Panc1 (cell line): Measurements from ENCODE around the gene HCFC1R1. TPM values are rescaled to one million over a fixed set of nuclear protein-coding genes. Genes with fewer than 3 reads are reported as not detected.

Source experiments
- ATAC-seq: fragments of 200-7000 bp; cut with Tn5 transposase; 2 replicates; pipeline ENCODE4 v1.9.1; 2020; ENCODE audit warnings: mild to moderate bottlenecking, moderate library complexity
- BruUV-seq: library from RNA; stranded (reverse); fragments of 400-500 nt; replicated peaks from 2 replicates; lab custom pipeline; 2021; lab: Mats Ljungman, UMichigan
- CTCF ChIA-PET: fragments of 300-600 bp; sonication (Branson Sonifier 250); formaldehyde crosslinking; loops from one replicate; lab custom pipeline; 2022; ENCODE audit warnings: antibody characterized with exemption; lab: Charles Lee
- POLR2A ChIA-PET: fragments of 300-600 bp; sonication (Branson Sonifier 250); formaldehyde crosslinking; loops from one replicate; lab custom pipeline; 2022; ENCODE audit warnings: antibody characterized with exemption; lab: Charles Lee
- DNase-seq: peaks from one replicate; pipeline ENCODE4 v3.0.0-alpha.2; 2010; ENCODE audit warnings: low read depth, low spot score
- H3K27ac ChIP-seq: 2 replicates; pipeline ENCODE4 v1.5.1; 2011; ENCODE audit warnings: mild to moderate bottlenecking, low read length, inconsistent platforms
- H3K27me3 ChIP-seq: fragments of 200-500 bp; sonication (Bioruptor generic); 2 replicates; pipeline ENCODE4 v1.6.0; 2014; ENCODE audit warnings: low read length, inconsistent platforms; ENCODE audit not compliant: control insufficient read depth, insufficient read depth
- H3K36me3 ChIP-seq: fragments of 200-500 bp; sonication (Bioruptor generic); 2 replicates; pipeline ENCODE4 v1.5.1; 2014; ENCODE audit warnings: inconsistent platforms, mild to moderate bottlenecking, low read length, moderate library complexity; ENCODE audit not compliant: control insufficient read depth, insufficient read depth
- H3K4me1 ChIP-seq: 2 replicates; pipeline ENCODE4 v1.5.1; 2011; ENCODE audit warnings: inconsistent platforms, mild to moderate bottlenecking, low read length, moderate library complexity; ENCODE audit not compliant: control insufficient read depth, insufficient read depth
- H3K4me3 ChIP-seq, 2 experiments: 2 replicates each; pipeline ENCODE4 v1.5.1; 2011 to 2012; ENCODE audit warnings: low read depth in 2 of 2, low read length in 2 of 2, mild to moderate bottlenecking in 2 of 2, inconsistent platforms in 1 of 2, moderate library complexity in 1 of 2
- H3K9me3 ChIP-seq: fragments of 200-500 bp; sonication (Bioruptor generic); 2 replicates; pipeline ENCODE4 v1.5.1; 2014; ENCODE audit warnings: low read depth, mild to moderate bottlenecking, inconsistent platforms, low read length, moderate library complexity; ENCODE audit not compliant: control insufficient read depth, insufficient read depth
- POLR2AphosphoS5 ChIP-seq: IDR thresholded peaks from 2 replicates; pipeline ENCODE4 v1.6.1; 2012; ENCODE audit warnings: mild to moderate bottlenecking, low read depth, low read length, moderate library complexity
- SIN3A ChIP-seq: IDR thresholded peaks from 2 replicates; pipeline ENCODE4 v1.6.1; 2012; ENCODE audit warnings: low read depth, mild to moderate bottlenecking, low read length, moderate library complexity, borderline replicate concordance; ENCODE audit not compliant: insufficient read depth
- TCF7L2 ChIP-seq: IDR thresholded peaks from 2 replicates; pipeline ENCODE4 v1.6.1; 2011; ENCODE audit warnings: mild to moderate bottlenecking, low read depth, low read length, inconsistent platforms
- in situ Hi-C: cut with HindIII; loops from 2 replicates; pipeline ENCODE4 v1.10.0; 2016; ENCODE audit warnings: low sequenced_read_pairs, low pct_unique_long_range_greater_than_20kb
- intact Hi-C: fragments of 100-400 bp; cut with micrococcal nuclease; formaldehyde crosslinking; loops from one replicate; pipeline ENCODE4 v1.10.0; 2022; ENCODE audit not compliant: unreplicated experiment
- total RNA-seq: library from RNA; stranded (reverse); gene quantifications from one replicate; pipeline ENCODE4 v1.2.1, GENCODE V29; 2021; ENCODE audit not compliant: unreplicated experiment
- TF ChIP-seq, protein P1 (sequence below): fragments of 450-650 bp; IDR thresholded peaks from 2 replicates; pipeline ENCODE4 v1.5.1; 2017; ENCODE audit warnings: mild to moderate bottlenecking
- TF ChIP-seq, protein P2 (sequence below), 2 experiments: IDR thresholded peaks; 2 replicates each; pipeline ENCODE4 v1.6.1; 2011 to 2012; ENCODE audit warnings: low read depth in 2 of 2, control low read depth in 1 of 2, low read length in 1 of 2, mild to moderate bottlenecking in 1 of 2, moderate library complexity in 1 of 2; ENCODE audit not compliant: insufficient read depth in 1 of 2

The HCFC1R1 gene
- total RNA-seq, 1 experiment from 2014 or later: 67.3 TPM

DNA sequence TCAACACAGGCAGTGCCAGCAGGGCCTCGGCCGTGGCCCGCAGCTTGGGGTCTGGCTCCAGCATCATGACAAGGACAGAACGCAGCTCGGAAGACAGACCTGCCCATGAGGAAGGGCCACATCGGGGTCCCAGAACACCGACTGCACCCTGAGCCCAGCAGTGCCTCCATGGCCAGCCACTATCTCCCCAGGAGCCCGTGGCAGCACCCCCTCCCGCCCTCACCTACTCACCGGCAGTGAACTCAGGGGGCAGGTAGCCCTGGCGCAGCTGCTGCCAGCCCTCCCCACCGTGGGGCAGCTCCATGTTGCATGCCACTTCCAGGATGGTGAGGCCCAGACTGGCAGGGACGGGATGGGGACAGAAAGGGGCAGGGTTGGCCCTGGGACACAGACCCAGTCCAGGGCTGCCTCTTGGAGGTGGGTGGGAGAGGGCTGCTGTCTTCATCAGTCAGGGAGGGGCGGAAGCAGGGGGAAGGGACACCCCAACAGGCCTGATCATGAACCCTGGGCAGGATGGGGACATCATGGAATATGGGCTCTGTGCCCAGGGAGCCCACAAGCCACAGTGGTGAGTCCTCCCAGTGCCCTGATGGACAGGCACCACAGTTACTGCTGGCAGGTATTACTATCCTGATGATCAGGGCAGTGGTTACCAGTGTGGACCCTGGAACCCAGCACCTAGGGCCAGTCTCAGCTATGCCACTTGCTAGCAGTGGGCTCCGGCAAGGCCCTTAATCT lies 49.3 kb downstream of the HCFC1R1 start:
- CTCF ChIA-PET: no interaction called here

DNA sequence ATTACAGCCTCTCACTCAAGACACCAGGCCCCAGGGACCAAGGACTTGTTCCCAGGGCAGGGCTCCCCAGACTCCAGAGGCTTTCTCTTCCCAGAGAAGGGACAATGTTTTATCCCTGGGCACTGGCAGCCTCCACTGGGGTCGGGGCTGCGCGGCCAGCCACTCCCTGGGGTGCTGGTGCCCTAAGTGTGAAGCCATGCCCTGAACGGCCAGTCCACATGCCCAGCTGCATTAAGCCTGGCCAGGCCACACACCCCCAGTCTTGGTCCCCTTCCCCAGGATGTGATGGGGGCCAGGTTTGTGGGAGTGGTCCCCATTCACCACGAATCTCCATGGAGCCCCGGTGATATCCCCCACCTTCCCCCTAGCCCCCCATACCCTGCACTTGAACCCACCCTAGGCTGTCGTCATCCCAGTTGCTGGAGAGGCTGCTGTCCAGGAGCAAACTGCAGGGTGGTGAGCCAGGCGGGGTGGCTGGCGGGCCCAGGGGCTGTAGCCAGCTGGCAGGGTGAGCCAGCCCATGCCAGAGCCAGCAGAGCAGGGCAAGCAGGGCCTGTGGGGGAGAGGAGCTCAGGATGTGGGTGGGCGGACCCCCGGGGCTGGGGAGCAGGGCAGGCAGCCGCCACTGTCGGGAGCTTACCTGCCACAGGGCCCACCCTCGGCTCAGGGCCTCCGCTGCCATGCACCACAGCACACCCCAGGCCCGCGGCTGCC lies 50.0 kb downstream of the HCFC1R1 start:
- in situ Hi-C loops: no loop called here
- no peaks in the 10 kb centered on the region for H3K9me3 ChIP-seq
- ATAC-seq (no peak), DNase-seq (no peak)
- no peak for TF ChIP-seq SIN3A
- TF ChIP-seq TCF7L2: no peak
- TF ChIP-seq POLR2AphosphoS5: no peak
- TF ChIP-seq, protein P1, sequence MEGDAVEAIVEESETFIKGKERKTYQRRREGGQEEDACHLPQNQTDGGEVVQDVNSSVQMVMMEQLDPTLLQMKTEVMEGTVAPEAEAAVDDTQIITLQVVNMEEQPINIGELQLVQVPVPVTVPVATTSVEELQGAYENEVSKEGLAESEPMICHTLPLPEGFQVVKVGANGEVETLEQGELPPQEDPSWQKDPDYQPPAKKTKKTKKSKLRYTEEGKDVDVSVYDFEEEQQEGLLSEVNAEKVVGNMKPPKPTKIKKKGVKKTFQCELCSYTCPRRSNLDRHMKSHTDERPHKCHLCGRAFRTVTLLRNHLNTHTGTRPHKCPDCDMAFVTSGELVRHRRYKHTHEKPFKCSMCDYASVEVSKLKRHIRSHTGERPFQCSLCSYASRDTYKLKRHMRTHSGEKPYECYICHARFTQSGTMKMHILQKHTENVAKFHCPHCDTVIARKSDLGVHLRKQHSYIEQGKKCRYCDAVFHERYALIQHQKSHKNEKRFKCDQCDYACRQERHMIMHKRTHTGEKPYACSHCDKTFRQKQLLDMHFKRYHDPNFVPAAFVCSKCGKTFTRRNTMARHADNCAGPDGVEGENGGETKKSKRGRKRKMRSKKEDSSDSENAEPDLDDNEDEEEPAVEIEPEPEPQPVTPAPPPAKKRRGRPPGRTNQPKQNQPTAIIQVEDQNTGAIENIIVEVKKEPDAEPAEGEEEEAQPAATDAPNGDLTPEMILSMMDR: no peak
- TF ChIP-seq, protein P2, sequence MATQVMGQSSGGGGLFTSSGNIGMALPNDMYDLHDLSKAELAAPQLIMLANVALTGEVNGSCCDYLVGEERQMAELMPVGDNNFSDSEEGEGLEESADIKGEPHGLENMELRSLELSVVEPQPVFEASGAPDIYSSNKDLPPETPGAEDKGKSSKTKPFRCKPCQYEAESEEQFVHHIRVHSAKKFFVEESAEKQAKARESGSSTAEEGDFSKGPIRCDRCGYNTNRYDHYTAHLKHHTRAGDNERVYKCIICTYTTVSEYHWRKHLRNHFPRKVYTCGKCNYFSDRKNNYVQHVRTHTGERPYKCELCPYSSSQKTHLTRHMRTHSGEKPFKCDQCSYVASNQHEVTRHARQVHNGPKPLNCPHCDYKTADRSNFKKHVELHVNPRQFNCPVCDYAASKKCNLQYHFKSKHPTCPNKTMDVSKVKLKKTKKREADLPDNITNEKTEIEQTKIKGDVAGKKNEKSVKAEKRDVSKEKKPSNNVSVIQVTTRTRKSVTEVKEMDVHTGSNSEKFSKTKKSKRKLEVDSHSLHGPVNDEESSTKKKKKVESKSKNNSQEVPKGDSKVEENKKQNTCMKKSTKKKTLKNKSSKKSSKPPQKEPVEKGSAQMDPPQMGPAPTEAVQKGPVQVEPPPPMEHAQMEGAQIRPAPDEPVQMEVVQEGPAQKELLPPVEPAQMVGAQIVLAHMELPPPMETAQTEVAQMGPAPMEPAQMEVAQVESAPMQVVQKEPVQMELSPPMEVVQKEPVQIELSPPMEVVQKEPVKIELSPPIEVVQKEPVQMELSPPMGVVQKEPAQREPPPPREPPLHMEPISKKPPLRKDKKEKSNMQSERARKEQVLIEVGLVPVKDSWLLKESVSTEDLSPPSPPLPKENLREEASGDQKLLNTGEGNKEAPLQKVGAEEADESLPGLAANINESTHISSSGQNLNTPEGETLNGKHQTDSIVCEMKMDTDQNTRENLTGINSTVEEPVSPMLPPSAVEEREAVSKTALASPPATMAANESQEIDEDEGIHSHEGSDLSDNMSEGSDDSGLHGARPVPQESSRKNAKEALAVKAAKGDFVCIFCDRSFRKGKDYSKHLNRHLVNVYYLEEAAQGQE (IDR thresholded peaks at IDR 0.05; ENCODE audit: insufficient read depth in 1 of 2, low read depth in 2 of 2, low read length in 1 of 2): no peak
- peaks cover 59% of the 10 kb centered on the region for H3K4me1 ChIP-seq
- POLR2A ChIA-PET: interaction anchor here (0.5 to 0.9 kb wide), 2 partner anchors 9 to 203 kb away, joined by 5 to 6 read pairs; no protein-coding TSS in a partner anchor
- CTCF ChIA-PET: no interaction called here
- intact Hi-C loops: no loop called here
- H3K27ac ChIP-seq: peak overlapping the region; percentile 71
- no peak overlapping the region for H3K4me3 ChIP-seq
- BruUV-seq: no TSS peak
- no peaks in the 10 kb centered on the region for H3K36me3 ChIP-seq
- no peaks in the 10 kb centered on the region for H3K27me3 ChIP-seq

More for the DNA sequence above, 49.3 kb downstream of the HCFC1R1 start:
- peaks cover 59% of the 10 kb centered on the region for H3K4me1 ChIP-seq
- in situ Hi-C loops: no loop called here
- H3K9me3 ChIP-seq: no peaks in the 10 kb centered on the region
- no peaks in the 10 kb centered on the region for H3K36me3 ChIP-seq
- POLR2A ChIA-PET: interaction anchor here (0.5 to 0.6 kb wide), 2 partner anchors 203 to 724 kb away, joined by 6 to 15 read pairs; no protein-coding TSS in a partner anchor
- ATAC-seq: no peak
- peak overlapping the region; percentile 23; the same call in 1 of the 2 replicates for H3K27ac ChIP-seq
- H3K4me3 ChIP-seq: no peak overlapping the region
- TF ChIP-seq, protein P1: no peak
- 0 out of 2 replicates have a peak, but pooled peaks have one; percentile 27 for TF ChIP-seq POLR2AphosphoS5
- DNase-seq: no peak
- H3K27me3 ChIP-seq: no peaks in the 10 kb centered on the region
- no TSS peak for BruUV-seq
- intact Hi-C loops: no loop called here
